HFFc6 (cell line): ENCODE results near the gene PRIM2. TPM values are rescaled to one million over a fixed set of nuclear protein-coding genes. Genes with fewer than 3 reads are reported as not detected.

Experiments used
- DNase-seq: peaks from one replicate; pipeline ENCODE4 v3.0.0-alpha.2; 2018
- H3K27ac Mint-ChIP-seq: 2 replicates; pipeline ENCODE4 v1.8.0; 2020; ENCODE audit warnings: mild to moderate bottlenecking, mixed read lengths
- H3K27me3 Mint-ChIP-seq: 2 replicates; pipeline ENCODE4 v1.8.0; 2021; ENCODE audit warnings: mild to moderate bottlenecking, moderate library complexity, mixed read lengths; ENCODE audit not compliant: insufficient read depth
- H3K36me3 Mint-ChIP-seq: 2 replicates; pipeline ENCODE4 v1.8.0; 2021; ENCODE audit warnings: low read depth, mixed read lengths
- H3K4me1 Mint-ChIP-seq: 2 replicates; pipeline ENCODE4 v1.8.0; 2020; ENCODE audit warnings: low read depth, mixed read lengths
- H3K4me3 Mint-ChIP-seq: 2 replicates; pipeline ENCODE4 v1.8.0; 2020; ENCODE audit warnings: mild to moderate bottlenecking, moderate library complexity, mixed read lengths
- H3K9me3 Mint-ChIP-seq: 2 replicates; pipeline ENCODE4 v1.8.0; 2020; ENCODE audit warnings: mild to moderate bottlenecking, mixed read lengths
- CTCF ChIP-seq: fragments of 200-600 bp; sonication (generic); IDR thresholded peaks from 2 replicates; pipeline ENCODE4 v1.5.0; 2021; ENCODE audit warnings: antibody characterized with exemption, mild to moderate bottlenecking
- total RNA-seq, 6 experiments: library from RNA; stranded (reverse); fragmentation: NEBNext Ultra II Directional; extraction: Animal tissue kit (Norgen Biotek cat#: 25700); gene quantifications; 2 replicates in 1 of 6; 3 replicates in 5 of 6; pipeline ENCODE4 v1.2.3, GENCODE V29; 2021

Gene PRIM2
- total RNA-seq, 6 experiments from 2014 or later: 32.6 to 46.8 (median 43.0) TPM

- H3K4me1 Mint-ChIP-seq: peaks cover 78% of the 10 kb centered on the region
- no peak overlapping the region; the same call in 1 of the 2 replicates for H3K4me3 Mint-ChIP-seq
- H3K36me3 Mint-ChIP-seq: peaks cover 32% of the 10 kb centered on the region
- peak overlapping the region; percentile 99 for H3K27ac Mint-ChIP-seq
- no peaks in the 10 kb centered on the region for H3K27me3 Mint-ChIP-seq
- no peak for TF ChIP-seq CTCF
- H3K9me3 Mint-ChIP-seq: no peaks in the 10 kb centered on the region
- DNase-seq: no peak
These were observed 1.6 kb upstream of the PRIM2 start for GRCh38 chr6:57315851-57316250.

- H3K27me3 Mint-ChIP-seq: no peaks in the 10 kb centered on the region
- peak overlapping the region; percentile 96 for H3K4me3 Mint-ChIP-seq
- peak; percentile 92 for TF ChIP-seq CTCF
- H3K9me3 Mint-ChIP-seq: no peaks in the 10 kb centered on the region
- H3K27ac Mint-ChIP-seq: peak overlapping the region; percentile 87
- peaks cover 86% of the 10 kb centered on the region for H3K4me1 Mint-ChIP-seq
- peaks cover 40% of the 10 kb centered on the region for H3K36me3 Mint-ChIP-seq
- DNase-seq: peak; percentile 89
These were observed 810 bp upstream of the PRIM2 start for GRCh38 chr6:57316581-57317059.

- TF ChIP-seq CTCF: peak; percentile 80
- DNase-seq: no peak
- H3K4me1 Mint-ChIP-seq: peaks cover 51% of the 10 kb centered on the region
- H3K36me3 Mint-ChIP-seq: peaks cover 81% of the 10 kb centered on the region
- H3K27ac Mint-ChIP-seq: no peak overlapping the region
- H3K4me3 Mint-ChIP-seq: no peak overlapping the region
- H3K9me3 Mint-ChIP-seq: peaks cover 12% of the 10 kb centered on the region
- no peaks in the 10 kb centered on the region; the same call in 1 of the 2 replicates for H3K27me3 Mint-ChIP-seq
These were observed 7.1 kb downstream of the PRIM2 start for GRCh38 chr6:57324538-57324937.

- DNase-seq: no peak
- Mint-ChIP-seq H3K4me1 (peaks cover 34% of the 10 kb centered on the region), H3K27ac (no peak overlapping the region), H3K9me3 (peaks cover 32% of the 10 kb centered on the region), H3K36me3 (peaks cover 81% of the 10 kb centered on the region), H3K27me3 (no peaks in the 10 kb centered on the region), H3K4me3 (no peak overlapping the region)
- no peak for TF ChIP-seq CTCF
These were observed 9.9 kb downstream of the PRIM2 start for GRCh38 chr6:57327311-57327710.

GRCh38 chr6:57328074-57328473 lies 10.6 kb downstream of the PRIM2 start:
- TF ChIP-seq CTCF: no peak
- H3K9me3 Mint-ChIP-seq: peaks cover 37% of the 10 kb centered on the region
- H3K4me3 Mint-ChIP-seq: no peak overlapping the region

GRCh38 chr6:57329933-57330332 lies 12.5 kb downstream of the PRIM2 start:
- no peak overlapping the region for H3K4me3 Mint-ChIP-seq
- no peak overlapping the region for H3K27ac Mint-ChIP-seq
- TF ChIP-seq CTCF: no peak
- H3K36me3 Mint-ChIP-seq: peaks cover 88% of the 10 kb centered on the region
- peaks cover 13% of the 10 kb centered on the region; the same call in 1 of the 2 replicates for H3K4me1 Mint-ChIP-seq
- H3K27me3 Mint-ChIP-seq: no peaks in the 10 kb centered on the region
- no peak for DNase-seq
- peaks cover 47% of the 10 kb centered on the region for H3K9me3 Mint-ChIP-seq

More at GRCh38 chr6:57328074-57328473, 10.6 kb downstream of the PRIM2 start:
- no peak for DNase-seq
- H3K4me1 Mint-ChIP-seq: peaks cover 29% of the 10 kb centered on the region
- no peaks in the 10 kb centered on the region for H3K27me3 Mint-ChIP-seq
- peaks cover 81% of the 10 kb centered on the region for H3K36me3 Mint-ChIP-seq
- no peak overlapping the region for H3K27ac Mint-ChIP-seq
